Measurements from ENCODE around the gene OPCML.

Gene OPCML

DNA sequence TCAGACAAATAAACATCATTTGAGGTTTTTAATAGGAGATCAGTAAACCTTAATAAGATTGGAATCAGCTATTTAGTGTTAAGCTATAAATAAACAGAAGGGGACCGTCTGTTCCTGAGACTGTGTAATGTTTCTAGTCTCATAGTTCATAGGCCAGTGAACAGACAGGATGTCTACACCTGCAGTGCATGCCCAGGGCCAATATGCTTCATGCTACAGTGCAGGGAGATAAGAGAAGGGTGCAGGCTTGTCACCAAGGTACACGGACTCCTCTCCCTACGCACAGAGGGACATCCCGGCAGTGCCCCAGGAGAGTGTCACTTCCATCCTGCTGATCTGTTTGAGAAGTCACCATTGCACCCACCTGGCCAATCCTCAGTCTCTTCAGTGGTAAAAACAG lies 148.6 kb downstream of the OPCML start:
- no peak for TF ChIP-seq CTCF (IDR thresholded peaks at IDR 0.05)
- TF ChIP-seq ZFX (IDR thresholded peaks at IDR 0.05; ENCODE audit: borderline replicate concordance), result no peak
- H3K27ac ChIP-seq, result no peak overlapping the region

DNA sequence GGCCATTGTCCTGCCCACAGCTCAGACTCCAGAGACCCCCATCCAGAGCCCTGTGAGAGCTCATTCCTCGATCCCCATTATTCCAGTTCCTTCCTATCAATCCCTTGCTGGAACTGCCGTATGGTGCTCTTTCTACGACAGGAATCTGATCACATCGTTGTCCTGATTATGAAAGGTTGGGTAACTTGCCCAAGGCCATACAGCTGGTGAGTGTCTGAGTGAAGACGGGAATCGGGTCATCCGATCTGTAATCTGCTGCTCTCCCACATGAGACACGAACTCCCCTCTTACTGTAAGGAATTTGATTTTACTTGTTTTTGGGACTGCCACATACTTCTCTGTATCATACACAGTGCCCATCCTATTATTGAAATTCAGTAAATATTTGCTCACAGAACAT lies 149.1 kb downstream of the OPCML start:
- TF ChIP-seq CTCF (IDR thresholded peaks at IDR 0.05) (no peak), ZFX (IDR thresholded peaks at IDR 0.05; ENCODE audit: borderline replicate concordance) (no peak)
- H3K27ac ChIP-seq, result no peak overlapping the region

DNA sequence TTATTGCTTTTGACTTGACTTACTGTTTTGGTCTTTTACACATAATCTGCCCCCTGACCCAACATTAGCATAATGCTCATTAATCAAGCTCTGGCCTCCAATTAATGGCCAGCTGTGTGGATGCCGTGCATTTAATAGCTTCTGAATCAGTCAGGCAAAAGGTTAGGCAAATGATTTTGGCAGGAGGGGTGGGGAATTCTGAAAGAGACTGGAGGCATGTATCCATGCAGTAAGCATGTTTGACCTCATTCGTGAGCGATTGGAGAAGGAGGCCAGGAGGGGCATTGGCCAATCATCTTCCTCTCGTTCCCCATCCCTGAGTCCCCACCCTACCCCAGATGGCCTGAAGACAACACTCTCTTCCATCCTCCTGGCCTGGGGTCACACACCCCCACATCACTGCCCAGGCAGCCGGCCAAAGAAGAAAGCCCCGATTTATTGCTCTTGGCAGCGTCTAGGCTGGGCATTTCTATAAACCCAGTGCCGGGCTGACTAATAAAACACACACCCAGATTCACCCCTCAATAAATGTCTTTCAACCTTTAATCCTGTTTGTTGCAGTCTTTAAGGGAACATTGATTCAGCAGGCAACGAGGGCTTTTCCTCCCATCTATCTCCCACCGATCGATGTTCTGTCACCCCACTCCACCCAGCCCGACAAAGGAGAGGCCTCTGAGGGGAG lies 150.0 kb downstream of the OPCML start:
- H3K27ac ChIP-seq, result no peak overlapping the region
- TF ChIP-seq CTCF (IDR thresholded peaks at IDR 0.05) (no peak), ZFX (IDR thresholded peaks at IDR 0.05; ENCODE audit: borderline replicate concordance) (no peak)

DNA sequence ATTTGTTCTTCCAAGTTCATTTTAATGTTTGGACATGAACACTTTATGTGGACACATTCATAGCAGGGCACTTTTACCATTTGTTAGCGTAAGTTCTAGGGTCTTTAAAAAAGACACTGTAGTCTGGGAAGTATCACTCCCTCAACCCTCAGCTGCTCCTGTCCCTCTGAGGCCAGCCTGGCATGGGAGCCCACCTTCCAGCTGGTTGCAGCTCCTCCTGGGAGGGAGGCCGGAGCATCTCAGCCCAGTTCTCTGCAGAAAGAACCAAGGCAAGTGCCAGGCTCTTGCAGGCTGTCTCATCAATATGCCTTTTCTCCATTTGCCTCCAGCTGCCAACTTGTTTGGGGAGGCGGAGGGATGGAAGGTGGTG lies 150.6 kb downstream of the OPCML start:
- TF ChIP-seq CTCF (IDR thresholded peaks at IDR 0.05) (no peak), ZFX (IDR thresholded peaks at IDR 0.05; ENCODE audit: borderline replicate concordance) (no peak)

DNA sequence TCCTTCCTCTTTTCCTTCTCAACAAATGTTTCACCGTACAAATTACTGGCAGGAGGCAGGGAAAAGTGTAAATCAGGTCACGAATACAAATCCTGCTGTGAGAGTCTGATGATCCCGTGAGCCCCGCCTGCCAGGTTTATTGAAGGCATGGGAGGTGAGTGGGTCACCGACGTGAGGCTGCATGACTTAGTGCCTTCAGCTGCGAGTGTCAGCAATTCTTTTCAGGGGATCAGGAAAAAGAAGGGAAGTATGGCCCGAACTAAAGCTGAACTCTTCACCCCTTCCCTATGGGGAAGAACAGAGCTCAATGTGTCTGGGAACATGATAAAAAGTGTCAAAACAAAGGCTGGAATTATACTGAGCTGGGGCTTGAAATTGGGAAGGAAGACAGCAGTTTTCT lies 166.2 kb downstream of the OPCML start:
- H3K27ac ChIP-seq, result no peak overlapping the region
- TF ChIP-seq CTCF (IDR thresholded peaks at IDR 0.05), result no peak
- TF ChIP-seq ZFX (IDR thresholded peaks at IDR 0.05; ENCODE audit: borderline replicate concordance), result no peak

More for the DNA sequence above, 150.6 kb downstream of the OPCML start:
- H3K27ac ChIP-seq, result no peak overlapping the region

DNA sequence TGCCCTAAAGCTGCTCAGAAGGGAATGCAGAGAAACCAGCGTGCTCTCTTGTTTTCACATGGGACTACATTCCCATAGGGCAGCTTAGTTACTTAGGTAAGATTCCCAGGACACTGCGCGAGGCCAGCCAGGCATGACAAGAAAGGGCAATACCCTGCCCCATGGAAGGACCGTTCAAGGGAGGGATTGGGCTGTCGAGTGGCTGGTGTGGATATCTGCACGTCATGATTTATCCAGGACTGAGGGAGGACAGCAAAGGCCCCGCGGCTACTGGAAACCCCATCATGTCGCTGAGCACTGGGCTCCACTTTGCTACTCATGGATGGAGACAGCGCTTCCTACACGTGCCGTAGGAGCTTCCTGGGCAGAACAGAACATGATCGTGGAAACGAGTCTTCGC lies 169.4 kb downstream of the OPCML start:
- TF ChIP-seq CTCF (IDR thresholded peaks at IDR 0.05), result no peak
- H3K27ac ChIP-seq, result no peak overlapping the region

DNA sequence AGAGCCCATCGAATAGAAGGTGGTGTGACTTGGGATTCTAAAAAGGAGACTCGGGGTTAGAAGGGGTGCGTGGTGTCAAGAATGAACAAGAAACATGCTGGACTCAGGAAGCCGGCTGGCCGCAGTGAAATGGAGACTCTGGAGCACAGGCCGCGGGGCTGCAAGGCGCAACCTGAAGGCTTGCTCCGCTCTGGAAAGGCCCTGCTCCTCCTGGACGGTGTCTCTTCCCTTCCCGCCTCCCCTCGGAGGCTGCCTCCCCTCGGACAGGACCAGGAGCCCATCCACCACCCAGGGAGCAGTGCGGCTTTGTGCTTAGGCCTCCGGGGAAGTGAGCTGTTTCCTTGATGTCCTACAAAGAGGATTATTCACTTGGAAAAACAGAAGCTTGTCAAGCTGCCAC lies 170.1 kb downstream of the OPCML start:
- no peak for TF ChIP-seq CTCF (IDR thresholded peaks at IDR 0.05)
- no peak for TF ChIP-seq ZFX (IDR thresholded peaks at IDR 0.05; ENCODE audit: borderline replicate concordance)
- H3K27ac ChIP-seq, result no peak overlapping the region
